Lower leg skin (tissue), 3 donors: ENCODE results near the gene SKOR1.

Experiments used
- POLR2A ChIP-seq, 2 donors: fragments of 450-650 bp; IDR thresholded peaks; one replicate each; pipeline ENCODE4 v1.6.1; 2016 to 2017; ENCODE audit warnings: antibody characterized with exemption in 2 of 2, mild to moderate bottlenecking in 1 of 2, moderate library complexity in 1 of 2
- TF ChIP-seq, protein P1 (sequence below), 3 donors: fragments of 450-650 bp; IDR thresholded peaks; one replicate each; pipeline ENCODE4 v1.5.1; 2016; ENCODE audit warnings: antibody characterized with exemption in 3 of 3, mild to moderate bottlenecking in 3 of 3, moderate library complexity in 2 of 3

DNA sequence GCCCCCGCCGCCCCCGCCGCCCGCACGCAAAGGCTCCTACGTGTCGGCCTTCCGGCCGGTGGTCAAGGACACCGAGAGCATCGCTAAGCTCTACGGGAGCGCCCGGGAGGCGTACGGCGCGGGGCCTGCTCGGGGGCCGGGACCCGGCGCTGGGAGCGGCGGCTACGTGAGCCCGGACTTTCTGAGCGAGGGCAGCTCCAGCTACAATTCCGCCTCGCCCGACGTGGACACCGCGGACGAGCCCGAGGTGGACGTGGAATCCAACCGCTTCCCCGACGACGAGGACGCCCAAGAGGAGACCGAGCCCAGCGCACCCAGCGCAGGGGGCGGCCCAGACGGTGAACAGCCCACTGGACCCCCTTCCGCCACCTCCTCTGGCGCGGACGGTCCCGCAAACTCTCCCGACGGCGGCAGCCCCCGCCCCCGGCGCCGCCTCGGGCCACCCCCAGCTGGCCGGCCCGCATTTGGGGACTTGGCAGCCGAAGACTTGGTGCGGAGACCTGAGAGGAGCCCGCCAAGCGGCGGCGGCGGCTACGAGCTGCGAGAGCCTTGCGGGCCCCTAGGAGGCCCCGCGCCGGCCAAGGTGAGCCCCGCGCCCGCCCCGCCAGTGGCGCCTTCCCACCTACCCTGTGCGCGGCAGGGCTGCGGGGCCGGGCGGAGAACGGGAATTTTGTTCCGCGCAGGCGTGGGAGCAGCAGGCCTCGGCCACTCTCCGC is 2.4 kb downstream of the SKOR1 start:
- TF ChIP-seq, protein P1, sequence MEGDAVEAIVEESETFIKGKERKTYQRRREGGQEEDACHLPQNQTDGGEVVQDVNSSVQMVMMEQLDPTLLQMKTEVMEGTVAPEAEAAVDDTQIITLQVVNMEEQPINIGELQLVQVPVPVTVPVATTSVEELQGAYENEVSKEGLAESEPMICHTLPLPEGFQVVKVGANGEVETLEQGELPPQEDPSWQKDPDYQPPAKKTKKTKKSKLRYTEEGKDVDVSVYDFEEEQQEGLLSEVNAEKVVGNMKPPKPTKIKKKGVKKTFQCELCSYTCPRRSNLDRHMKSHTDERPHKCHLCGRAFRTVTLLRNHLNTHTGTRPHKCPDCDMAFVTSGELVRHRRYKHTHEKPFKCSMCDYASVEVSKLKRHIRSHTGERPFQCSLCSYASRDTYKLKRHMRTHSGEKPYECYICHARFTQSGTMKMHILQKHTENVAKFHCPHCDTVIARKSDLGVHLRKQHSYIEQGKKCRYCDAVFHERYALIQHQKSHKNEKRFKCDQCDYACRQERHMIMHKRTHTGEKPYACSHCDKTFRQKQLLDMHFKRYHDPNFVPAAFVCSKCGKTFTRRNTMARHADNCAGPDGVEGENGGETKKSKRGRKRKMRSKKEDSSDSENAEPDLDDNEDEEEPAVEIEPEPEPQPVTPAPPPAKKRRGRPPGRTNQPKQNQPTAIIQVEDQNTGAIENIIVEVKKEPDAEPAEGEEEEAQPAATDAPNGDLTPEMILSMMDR (IDR thresholded peaks at IDR 0.05), result no peak
- no peak for TF ChIP-seq POLR2A (IDR thresholded peaks at IDR 0.05)
